CD4-positive, CD25-positive, alpha-beta regulatory T cell (primary cell): Measurements from ENCODE around the gene ATP2B2. TPM values are rescaled to one million over a fixed set of nuclear protein-coding genes. Genes with fewer than 3 reads are reported as not detected.
A peak's percentile ranks its signal among the peaks of the same experiment; 100 is the strongest.

Experiments
- ATAC-seq, 2 donors: fragments of 150-1000 bp; cut with Tn5 transposase; one replicate each; pipeline ENCODE4 v1.10.0; 2021; ENCODE audit warnings: low read depth in 2 of 2, moderate number of reproducible peaks in 2 of 2, moderate library complexity in 1 of 2
- DNase-seq, 3 donors: peaks; one replicate each; pipeline versions ENCODE4 v3.0.0 to v3.0.0-alpha.2; 2012 to 2022; ENCODE audit warnings: mixed read lengths in 1 of 3
- H3K27ac ChIP-seq: one replicate; pipeline ENCODE4 v1.7.0; 2013; ENCODE audit warnings: mild to moderate bottlenecking, low read length; ENCODE audit not compliant: insufficient read depth, poor library complexity, severe bottlenecking
- H3K27me3 ChIP-seq: one replicate; pipeline ENCODE4 v1.7.0; 2013; ENCODE audit warnings: low read length; ENCODE audit not compliant: control insufficient read depth, insufficient read depth
- H3K36me3 ChIP-seq: one replicate; pipeline ENCODE4 v1.7.0; 2013; ENCODE audit warnings: mild to moderate bottlenecking, low read length, moderate library complexity; ENCODE audit not compliant: control insufficient read depth, insufficient read depth
- H3K4me1 ChIP-seq: 2 replicates; pipeline ENCODE4 v1.7.0; 2013; ENCODE audit warnings: mild to moderate bottlenecking, low read length; ENCODE audit not compliant: insufficient read depth, control insufficient read depth, poor library complexity, severe bottlenecking
- H3K4me3 ChIP-seq: one replicate; pipeline ENCODE4 v1.7.0; 2013; ENCODE audit warnings: low read depth, mild to moderate bottlenecking, low read length, moderate library complexity
- H3K9me3 ChIP-seq, 2 experiments: 1 replicate in 1 of 2; 2 replicates in 1 of 2; pipeline ENCODE4 v1.7.0; 2013; ENCODE audit warnings: low read length in 2 of 2, mild to moderate bottlenecking in 1 of 2, moderate library complexity in 1 of 2; ENCODE audit not compliant: control insufficient read depth in 2 of 2
- H3K27ac Mint-ChIP-seq, 3 donors: one replicate each; pipeline ENCODE4 v1.8.0; 2020 to 2022; ENCODE audit warnings: mild to moderate bottlenecking in 3 of 3, mixed read lengths in 3 of 3, moderate library complexity in 2 of 3
- H3K27me3 Mint-ChIP-seq: one replicate; pipeline ENCODE4 v1.8.0; 2022; ENCODE audit warnings: mild to moderate bottlenecking, mixed read lengths
- H3K36me3 Mint-ChIP-seq: one replicate; pipeline ENCODE4 v1.8.0; 2020; ENCODE audit warnings: mixed read lengths
- H3K4me1 Mint-ChIP-seq, 4 donors: one replicate each; pipeline ENCODE4 v1.8.0; 2020 to 2022; ENCODE audit warnings: mixed read lengths in 4 of 4, mild to moderate bottlenecking in 1 of 4
- H3K4me3 Mint-ChIP-seq, 4 donors: one replicate each; pipeline ENCODE4 v1.8.0; 2020 to 2022; ENCODE audit warnings: mild to moderate bottlenecking in 4 of 4, mixed read lengths in 4 of 4, moderate library complexity in 3 of 4
- H3K9me3 Mint-ChIP-seq, 7 donors: one replicate each; pipeline ENCODE4 v1.8.0; 2020 to 2022; ENCODE audit warnings: mixed read lengths in 7 of 7, mild to moderate bottlenecking in 3 of 7, moderate library complexity in 2 of 7
- polyA plus RNA-seq, 4 donors: library from polyadenylated mRNA; unstranded; fragments of 300-500 nt; fragmentation: Illumina TruSeq; gene quantifications; one replicate each; pipeline ENCODE4 v1.2.3, GENCODE V29; 2021
- total RNA-seq: library from RNA; stranded (reverse); gene quantifications from one replicate; pipeline ENCODE4 v1.2.3, GENCODE V29; 2022

Gene ATP2B2
- total and polyA plus RNA-seq, 5 donors from 2014 or later, result 0.13 TPM; not detected in 4

DNA sequence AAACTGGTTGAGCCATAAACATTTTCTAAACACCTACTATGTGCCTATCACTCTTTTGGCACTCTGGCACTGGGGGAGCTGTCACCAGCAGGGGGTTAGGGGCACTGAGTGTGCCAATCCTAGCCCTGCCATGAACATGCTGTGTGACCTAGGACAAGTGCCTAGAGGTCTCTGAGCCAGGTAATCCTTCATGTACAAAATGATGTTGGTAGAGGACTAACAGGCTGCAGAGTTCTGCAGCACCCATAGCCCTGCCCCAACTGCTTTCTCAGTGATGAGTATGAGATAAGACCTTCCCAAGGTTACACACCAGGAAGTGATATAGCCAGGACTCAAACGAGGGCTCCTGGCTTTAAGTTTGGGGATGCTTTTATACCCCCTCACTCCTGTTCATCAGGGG lies 99.6 kb downstream of the ATP2B2 start:
- H3K4me3 Mint-ChIP-seq, result no peak overlapping the region
- no peak for DNase-seq
- no peaks in the 10 kb centered on the region for H3K27me3 Mint-ChIP-seq

DNA sequence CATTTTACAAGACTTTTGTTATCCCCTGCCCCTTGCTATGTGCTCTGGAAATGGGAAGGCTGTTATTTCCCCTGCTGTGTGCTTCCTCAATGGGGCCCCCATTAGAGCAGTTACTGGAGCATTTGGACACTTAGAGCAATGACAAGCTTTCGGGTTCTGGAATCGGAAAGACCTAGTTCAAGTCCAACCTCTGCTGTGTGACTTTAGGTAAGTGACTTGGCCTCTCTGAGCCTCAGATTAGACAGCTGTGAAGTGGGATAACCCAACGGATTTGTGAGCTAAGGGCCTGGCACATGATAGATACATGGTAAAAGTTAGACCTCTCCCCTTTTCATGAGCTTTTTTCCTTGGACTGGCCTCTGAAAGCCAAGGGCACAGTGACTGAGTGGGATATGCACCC lies 100.5 kb downstream of the ATP2B2 start:
- DNase-seq (no peak), ATAC-seq (no peak)
- peak overlapping the region in 1 of 3 donors; percentile 23 for H3K27ac Mint-ChIP-seq
- H3K27ac ChIP-seq, result no peak overlapping the region
- H3K36me3 Mint-ChIP-seq, result no peaks in the 10 kb centered on the region
- no peak overlapping the region for H3K4me3 Mint-ChIP-seq
- no peaks in the 10 kb centered on the region for H3K9me3 ChIP-seq
- no peaks in the 10 kb centered on the region for H3K9me3 Mint-ChIP-seq
- H3K36me3 ChIP-seq, result no peaks in the 10 kb centered on the region
- H3K27me3 ChIP-seq, result no peaks in the 10 kb centered on the region
- H3K4me3 ChIP-seq, result no peak overlapping the region
- H3K27me3 Mint-ChIP-seq, result no peaks in the 10 kb centered on the region
- no peaks in the 10 kb centered on the region for H3K4me1 ChIP-seq
- peaks cover 0 to 7% (median 5%) of the 10 kb centered on the region in 4 donors for H3K4me1 Mint-ChIP-seq

More for the DNA sequence above, 99.6 kb downstream of the ATP2B2 start:
- peak overlapping the region in 1 of 3 donors; percentile 36 for H3K27ac Mint-ChIP-seq
- Histone ChIP-seq H3K27ac (no peak overlapping the region), H3K4me3 (no peak overlapping the region), H3K36me3 (no peaks in the 10 kb centered on the region), H3K9me3 (no peaks in the 10 kb centered on the region), H3K27me3 (no peaks in the 10 kb centered on the region), H3K4me1 (no peaks in the 10 kb centered on the region)
- no peaks in the 10 kb centered on the region for H3K9me3 Mint-ChIP-seq
- ATAC-seq, result no peak
- no peaks in the 10 kb centered on the region for H3K36me3 Mint-ChIP-seq
- H3K4me1 Mint-ChIP-seq, result peaks cover 0 to 4% (median 0%) of the 10 kb centered on the region in 4 donors

- Histone ChIP-seq H3K27ac (no peak overlapping the region), H3K4me3 (no peak overlapping the region), H3K4me1 (no peaks in the 10 kb centered on the region), H3K9me3 (no peaks in the 10 kb centered on the region), H3K27me3 (no peaks in the 10 kb centered on the region), H3K36me3 (no peaks in the 10 kb centered on the region)
- DNase-seq (no peak), ATAC-seq (no peak)
- H3K27me3 Mint-ChIP-seq, result no peaks in the 10 kb centered on the region
- no peaks in the 10 kb centered on the region for H3K9me3 Mint-ChIP-seq
- no peaks in the 10 kb centered on the region for H3K36me3 Mint-ChIP-seq
- H3K27ac Mint-ChIP-seq, result peak overlapping the region in 1 of 3 donors; percentile 23
- peaks cover 0 to 10% (median 5%) of the 10 kb centered on the region in 4 donors for H3K4me1 Mint-ChIP-seq
- no peak overlapping the region for H3K4me3 Mint-ChIP-seq
Observed at GRCh38 chr3:10404377-10404776, 101.0 kb downstream of the ATP2B2 start.

DNA sequence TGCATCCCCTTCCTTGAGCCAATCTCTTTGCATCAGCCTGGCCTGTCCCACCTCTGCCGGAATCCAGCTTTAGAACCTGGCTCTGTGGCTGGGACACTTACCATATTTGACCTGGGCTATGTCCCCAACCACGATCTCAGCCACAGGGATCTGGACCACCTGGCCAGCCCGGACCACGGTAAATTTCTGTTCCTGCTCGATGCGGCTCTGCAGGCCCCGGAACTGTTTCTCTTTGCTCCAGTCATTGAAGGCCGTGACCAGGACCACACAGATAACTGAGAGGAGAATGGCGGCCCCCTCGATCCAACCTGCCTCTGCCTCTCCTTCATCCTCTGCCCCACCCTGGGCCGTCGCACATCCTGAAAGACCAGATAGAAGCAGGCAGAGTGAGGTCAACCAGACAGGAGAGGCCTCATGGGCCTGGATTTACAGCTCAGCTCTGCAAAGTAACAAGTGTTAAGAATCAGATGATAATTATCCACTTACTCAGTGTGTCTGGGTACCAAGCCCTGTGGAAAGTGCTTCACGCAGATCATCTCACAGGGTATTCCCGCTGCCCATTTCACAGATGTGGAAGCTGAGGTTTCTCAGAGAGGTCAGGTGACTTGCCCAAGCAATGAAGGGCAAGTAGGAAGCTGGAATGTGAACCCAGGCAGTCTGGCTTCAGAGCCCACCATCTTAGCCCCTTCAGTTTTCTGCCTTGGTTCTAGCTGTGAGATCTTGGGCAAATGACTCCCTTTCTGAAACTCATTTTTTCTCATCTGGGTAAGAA lies 103.2 kb downstream of the ATP2B2 start:
- Histone ChIP-seq H3K27me3 (no peaks in the 10 kb centered on the region), H3K4me3 (no peak overlapping the region), H3K36me3 (no peaks in the 10 kb centered on the region), H3K9me3 (no peaks in the 10 kb centered on the region), H3K4me1 (peaks cover 9% of the 10 kb centered on the region), H3K27ac (no peak overlapping the region)
- H3K9me3 Mint-ChIP-seq, result no peaks in the 10 kb centered on the region
- H3K36me3 Mint-ChIP-seq, result no peaks in the 10 kb centered on the region
- ATAC-seq (no peak), DNase-seq (no peak)
- no peaks in the 10 kb centered on the region for H3K27me3 Mint-ChIP-seq
- peak overlapping the region in 1 of 3 donors; percentile 43 for H3K27ac Mint-ChIP-seq
- H3K4me1 Mint-ChIP-seq, result peaks cover 4 to 30% (median 17%) of the 10 kb centered on the region in 4 donors
- no peak overlapping the region for H3K4me3 Mint-ChIP-seq

DNA sequence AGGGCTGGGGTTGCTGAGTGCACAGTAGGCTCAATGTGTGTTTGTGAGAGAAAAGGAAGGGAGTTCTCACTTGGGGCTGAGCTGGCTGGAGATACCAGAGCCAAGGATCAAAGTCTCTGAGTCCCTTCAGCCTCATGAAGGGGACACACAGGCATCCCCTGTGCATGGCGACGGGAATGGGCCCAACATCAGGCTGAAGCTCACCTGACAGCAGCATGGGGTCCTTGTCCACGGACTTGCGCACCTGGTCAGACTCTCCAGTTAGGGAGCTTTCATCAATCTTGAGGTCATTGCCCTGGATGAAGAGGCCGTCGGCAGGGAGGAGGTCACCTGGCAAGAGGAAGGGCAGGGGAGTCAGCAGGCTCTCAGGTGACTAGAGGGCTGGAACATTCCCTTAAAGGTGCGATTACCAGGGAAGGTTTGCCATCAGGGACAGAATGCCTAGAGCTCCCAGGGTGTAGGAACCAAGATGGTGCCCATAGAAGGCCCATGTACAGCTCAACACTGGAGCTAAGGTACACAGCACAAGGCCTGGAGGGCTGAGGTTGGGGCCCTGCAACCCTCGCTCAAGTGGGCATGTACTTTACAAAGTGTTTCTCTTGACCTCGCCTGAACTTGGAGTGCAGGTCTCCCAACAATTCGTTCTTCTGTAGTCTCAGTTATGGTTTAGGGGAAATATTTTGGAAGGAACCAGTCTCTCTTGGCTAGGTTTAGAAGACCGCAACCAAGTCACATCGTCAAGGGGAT lies 104.5 kb downstream of the ATP2B2 start:
- Mint-ChIP-seq H3K4me3 (peak overlapping the region in 2 of 4 donors; percentile 18 to 43), H3K4me1 (peaks cover 4 to 42% (median 26%) of the 10 kb centered on the region in 4 donors), H3K36me3 (no peaks in the 10 kb centered on the region), H3K27ac (peak overlapping the region in 2 of 3 donors; percentile 75 to 76), H3K27me3 (no peaks in the 10 kb centered on the region), H3K9me3 (no peaks in the 10 kb centered on the region)
- no peak overlapping the region for H3K4me3 ChIP-seq
- H3K9me3 ChIP-seq, result no peaks in the 10 kb centered on the region
- H3K36me3 ChIP-seq, result no peaks in the 10 kb centered on the region
- H3K27ac ChIP-seq, result no peak overlapping the region
- H3K27me3 ChIP-seq, result no peaks in the 10 kb centered on the region
- H3K4me1 ChIP-seq, result peaks cover 22% of the 10 kb centered on the region
- ATAC-seq (no peak), DNase-seq (no peak)

DNA sequence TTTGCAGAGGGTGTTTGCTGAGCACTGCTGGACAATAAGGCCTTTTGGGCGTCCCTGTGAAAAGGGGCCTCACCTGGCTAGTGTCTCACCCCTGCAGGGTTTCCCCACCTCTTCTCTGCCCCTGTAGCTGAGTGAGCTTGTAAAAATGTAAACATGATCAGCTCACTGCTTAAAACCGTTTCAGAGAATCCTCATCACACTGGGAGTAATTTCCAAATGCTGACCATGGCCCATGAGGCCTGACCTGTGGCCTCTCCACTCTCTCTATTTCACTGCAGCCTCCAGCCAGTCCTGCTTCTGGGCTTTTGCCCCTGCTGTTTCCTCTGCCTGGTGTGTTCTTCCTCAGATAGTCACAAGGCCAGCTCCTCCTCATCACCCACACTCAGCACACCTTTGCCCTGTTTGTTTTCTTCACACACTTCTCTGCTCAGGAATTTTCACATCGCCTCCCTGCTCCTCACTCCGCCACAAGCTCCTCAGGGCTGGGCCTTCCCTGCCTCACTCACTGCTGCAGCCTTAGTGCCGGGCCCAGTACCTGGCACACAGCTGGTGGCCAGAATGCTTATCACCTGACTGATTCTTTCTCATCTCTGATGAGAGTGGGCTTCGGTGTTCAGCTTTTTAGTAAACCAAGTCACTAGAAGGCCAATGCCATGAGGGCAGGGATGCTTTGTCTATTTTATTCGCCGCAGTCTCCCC lies 105.2 kb downstream of the ATP2B2 start:
- peak overlapping the region; percentile 75 to 79 (median 76) for H3K27ac Mint-ChIP-seq
- no peaks in the 10 kb centered on the region for H3K9me3 Mint-ChIP-seq
- peaks cover 11 to 50% (median 32%) of the 10 kb centered on the region in 4 donors for H3K4me1 Mint-ChIP-seq
- H3K36me3 Mint-ChIP-seq, result no peaks in the 10 kb centered on the region
- no peaks in the 10 kb centered on the region for H3K27me3 Mint-ChIP-seq
- H3K4me1 ChIP-seq, result peaks cover 29% of the 10 kb centered on the region
- H3K36me3 ChIP-seq, result no peaks in the 10 kb centered on the region
- H3K4me3 ChIP-seq, result no peak overlapping the region
- no peaks in the 10 kb centered on the region for H3K27me3 ChIP-seq
- H3K27ac ChIP-seq, result no peak overlapping the region
- H3K4me3 Mint-ChIP-seq, result peak overlapping the region in 1 of 4 donors; percentile 28
- DNase-seq (no peak), ATAC-seq (no peak)
- H3K9me3 ChIP-seq, result no peaks in the 10 kb centered on the region

GRCh38 chr3:10399634-10400033 lies 105.8 kb downstream of the ATP2B2 start:
- Mint-ChIP-seq H3K9me3 (no peaks in the 10 kb centered on the region), H3K36me3 (no peaks in the 10 kb centered on the region), H3K27me3 (no peaks in the 10 kb centered on the region), H3K4me3 (no peak overlapping the region), H3K4me1 (peaks cover 13 to 55% (median 36%) of the 10 kb centered on the region in 4 donors), H3K27ac (peak overlapping the region in 1 of 3 donors; percentile 59)
- peaks cover 34% of the 10 kb centered on the region for H3K4me1 ChIP-seq
- no peak for ATAC-seq
- no peaks in the 10 kb centered on the region for H3K9me3 ChIP-seq
- no peaks in the 10 kb centered on the region for H3K27me3 ChIP-seq
- H3K4me3 ChIP-seq, result no peak overlapping the region
- H3K27ac ChIP-seq, result no peak overlapping the region
- DNase-seq, result no peak
- no peaks in the 10 kb centered on the region for H3K36me3 ChIP-seq
